H1 (cell line): ENCODE measurements around the gene SLC26A8. TPM values are rescaled to one million over a fixed set of nuclear protein-coding genes. Genes with fewer than 3 reads are reported as not detected.

Experiments
- CTCF ChIA-PET: fragments of 300-600 bp; sonication (Branson Sonifier 250); formaldehyde crosslinking; loops from one replicate; lab custom pipeline; 2021; ENCODE audit not compliant: partially characterized antibody; lab: Charles Lee
- POLR2A ChIA-PET: fragments of 300-600 bp; sonication (Branson Sonifier 250); formaldehyde crosslinking; loops from one replicate; lab custom pipeline; 2021; ENCODE audit warnings: inconsistent platforms; ENCODE audit not compliant: partially characterized antibody; lab: Charles Lee
- DNase-seq, 2 experiments: peaks; one replicate each; pipeline versions ENCODE4 v3.0.0 to v3.0.0-alpha.2; 2010 to 2022; ENCODE audit warnings: low spot score in 2 of 2, low read depth in 1 of 2, mixed read lengths in 1 of 2
- FAIRE-seq: peaks from 2 replicates; lab custom pipeline; 2011; peaks lifted over from hg19 to GRCh38; lab: Jason Lieb, UNC
- H2AFZ ChIP-seq: 2 replicates; pipeline ENCODE4 v1.8.1; 2012; ENCODE audit warnings: low read length, inconsistent platforms
- H2AK5ac ChIP-seq: 2 replicates; pipeline ENCODE4 v1.6.1; 2013; ENCODE audit warnings: low read depth, low read length
- H2BK120ac ChIP-seq: replicated peaks from 2 replicates; pipeline ENCODE3; 2013; ENCODE audit warnings: low read depth, low read length, inconsistent platforms
- H2BK12ac ChIP-seq: 2 replicates; pipeline ENCODE4 v1.6.1; 2013; ENCODE audit warnings: low read depth, low read length
- H2BK15ac ChIP-seq: 2 replicates; pipeline ENCODE4 v1.6.1; 2013; ENCODE audit warnings: low read length
- H2BK20ac ChIP-seq: 2 replicates; pipeline ENCODE4 v1.6.1; 2013; ENCODE audit warnings: low read length
- H2BK5ac ChIP-seq: 2 replicates; pipeline ENCODE4 v1.6.1; 2013; ENCODE audit warnings: low read depth, low read length
- H3K14ac ChIP-seq: 2 replicates; pipeline ENCODE4 v1.6.1; 2013; ENCODE audit warnings: inconsistent platforms; ENCODE audit not compliant: insufficient read length
- H3K18ac ChIP-seq: 2 replicates; pipeline ENCODE4 v1.6.1; 2013; ENCODE audit warnings: low read length; ENCODE audit errors: extremely low read depth
- H3K23ac ChIP-seq: 2 replicates; pipeline ENCODE4 v1.6.1; 2013; ENCODE audit warnings: inconsistent platforms; ENCODE audit not compliant: insufficient read length
- H3K23me2 ChIP-seq: 2 replicates; pipeline ENCODE4 v1.6.1; 2013; ENCODE audit warnings: low read depth, low read length
- H3K27ac ChIP-seq: 2 replicates; pipeline ENCODE4 v1.6.1; 2011; ENCODE audit warnings: low read depth, low read length, inconsistent platforms
- H3K27me3 ChIP-seq, 4 experiments: replicated peaks in 1 of 4; 1 replicate in 1 of 4; 2 replicates in 3 of 4; pipeline versions ENCODE4 v1.6.1 to v1.8.1; 2011 to 2013; ENCODE audit warnings: low read length in 3 of 4, mild to moderate bottlenecking in 3 of 4, inconsistent platforms in 2 of 4, mixed read lengths in 2 of 4, moderate library complexity in 1 of 4; ENCODE audit not compliant: control insufficient read depth in 3 of 4, insufficient read depth in 3 of 4; ENCODE audit errors: extremely low read depth in 1 of 4
- H3K36me3 ChIP-seq, 4 experiments: 2 replicates each; pipeline versions ENCODE4 v1.6.1 to v1.8.1; 2011 to 2013; ENCODE audit warnings: mild to moderate bottlenecking in 4 of 4, low read length in 3 of 4, moderate library complexity in 2 of 4, control low read depth in 1 of 4, inconsistent platforms in 1 of 4; ENCODE audit not compliant: insufficient read depth in 4 of 4, control insufficient read depth in 2 of 4
- H3K4ac ChIP-seq: replicated peaks from 2 replicates; pipeline ENCODE3; 2013; ENCODE audit warnings: low read length, low read depth, mixed read lengths, inconsistent platforms; ENCODE audit not compliant: insufficient read length
- H3K4me1 ChIP-seq, 4 experiments: replicated peaks in 1 of 4; 1 replicate in 1 of 4; 2 replicates in 3 of 4; pipeline versions ENCODE4 v1.6.1 to v1.8.1; 2011 to 2013; ENCODE audit warnings: low read length in 3 of 4, inconsistent platforms in 2 of 4, mixed read lengths in 1 of 4; ENCODE audit not compliant: insufficient read depth in 4 of 4, control insufficient read depth in 3 of 4
- H3K4me2 ChIP-seq, 2 experiments: 2 replicates each; pipeline versions ENCODE4 v1.6.1 to v1.8.1; 2011 to 2013; ENCODE audit warnings: low read depth in 2 of 2, low read length in 2 of 2, control low read depth in 1 of 2, inconsistent platforms in 1 of 2, mild to moderate bottlenecking in 1 of 2; ENCODE audit not compliant: insufficient read depth in 1 of 2
- H3K4me3 ChIP-seq, 4 experiments: fragments of 200-600, 300-600 bp in 1 of 4; sonication (generic), shearing (Covaris generic), sonication (Bioruptor Twin) in 1 of 4; 2 replicates each; pipeline versions ENCODE4 v1.5.1 to v1.8.1; 2011 to 2016; ENCODE audit warnings: low read length in 4 of 4, low read depth in 3 of 4, control low read depth in 2 of 4, inconsistent platforms in 2 of 4, mild to moderate bottlenecking in 2 of 4, mixed read lengths in 1 of 4, moderate library complexity in 1 of 4; ENCODE audit not compliant: insufficient read depth in 2 of 4; ENCODE audit errors: extremely low read depth in 1 of 4
- H3K56ac ChIP-seq: replicated peaks from 2 replicates; pipeline ENCODE3; 2013; ENCODE audit warnings: low read depth, mild to moderate bottlenecking, mixed read lengths, low read length, inconsistent platforms; ENCODE audit not compliant: insufficient read length
- H3K79me1 ChIP-seq: 2 replicates; pipeline ENCODE4 v1.6.1; 2013; ENCODE audit warnings: low read depth, low read length, control low read depth
- H3K79me2 ChIP-seq, 2 experiments: 2 replicates each; pipeline versions ENCODE4 v1.6.1 to v1.8.1; 2012 to 2013; ENCODE audit warnings: low read length in 2 of 2, mild to moderate bottlenecking in 2 of 2, inconsistent platforms in 1 of 2; ENCODE audit not compliant: insufficient read depth in 2 of 2, control insufficient read depth in 1 of 2
- H3K9ac ChIP-seq, 4 experiments: replicated peaks in 1 of 4; 1 replicate in 1 of 4; 2 replicates in 3 of 4; pipeline versions ENCODE4 v1.6.1 to v1.8.1; 2011 to 2013; ENCODE audit warnings: low read depth in 3 of 4, low read length in 3 of 4, control low read depth in 2 of 4, mild to moderate bottlenecking in 2 of 4, moderate library complexity in 2 of 4, inconsistent platforms in 1 of 4; ENCODE audit errors: extremely low read depth in 1 of 4
- H3K9me3 ChIP-seq, 2 experiments: 2 replicates each; pipeline versions ENCODE4 v1.6.1 to v1.8.1; 2012 to 2013; ENCODE audit warnings: mild to moderate bottlenecking in 2 of 2, moderate library complexity in 2 of 2, control low read depth in 1 of 2, inconsistent platforms in 1 of 2, low read depth in 1 of 2, low read length in 1 of 2, mixed read lengths in 1 of 2; ENCODE audit not compliant: insufficient read depth in 2 of 2
- H4K20me1 ChIP-seq, 2 experiments: replicated peaks in 1 of 2; 2 replicates each; pipeline versions ENCODE3 to v1.8.1; 2011 to 2013; ENCODE audit warnings: inconsistent platforms in 2 of 2, low read length in 2 of 2, mild to moderate bottlenecking in 1 of 2; ENCODE audit not compliant: insufficient read depth in 2 of 2, control insufficient read depth in 1 of 2
- H4K5ac ChIP-seq: 2 replicates; pipeline ENCODE4 v1.6.1; 2013; ENCODE audit warnings: low read length, low read depth, mixed read lengths, inconsistent platforms; ENCODE audit not compliant: insufficient read length
- H4K8ac ChIP-seq: 2 replicates; pipeline ENCODE4 v1.8.0; 2013; ENCODE audit warnings: mild to moderate bottlenecking, moderate library complexity, low read length, inconsistent platforms; ENCODE audit not compliant: insufficient read depth; ENCODE audit errors: extremely low read depth
- H4K91ac ChIP-seq: replicated peaks from 2 replicates; pipeline ENCODE3; 2013; ENCODE audit warnings: low read length, mixed read lengths, inconsistent platforms; ENCODE audit not compliant: insufficient read length
- ASH2L ChIP-seq: fragments of 200-600, 300-600 bp; sonication (generic); IDR thresholded peaks from one replicate; pipeline ENCODE4 v1.7.1; 2017; ENCODE audit warnings: low read length
- KDM4A ChIP-seq: IDR thresholded peaks from one replicate; pipeline ENCODE4 v1.7.1; 2012; ENCODE audit warnings: low read depth, mild to moderate bottlenecking, moderate library complexity, low read length, inconsistent platforms; ENCODE audit not compliant: severe bottlenecking
- SP4 ChIP-seq: IDR thresholded peaks from 2 replicates; pipeline ENCODE4 v1.6.1; 2012; ENCODE audit warnings: low read length, inconsistent platforms
- TAF1 ChIP-seq: IDR thresholded peaks from 2 replicates; pipeline ENCODE4 v1.6.1; 2011; ENCODE audit warnings: mild to moderate bottlenecking, low read depth, low read length
- WGBS, 2 experiments: shearing (Covaris generic) in 1 of 2; methylation state at CpG; one replicate each; pipeline versions ENCODE4 v1.1.6 to v1.1.7; 2013 to 2015; ENCODE audit warnings: low lambda C conversion rate in 2 of 2, mixed read lengths in 2 of 2, inconsistent platforms in 1 of 2, low coverage in 1 of 2, missing lambda C conversion rate in 1 of 2; ENCODE audit not compliant: insufficient replicate concordance in 2 of 2, insufficient coverage in 1 of 2, insufficient read length in 1 of 2; ENCODE audit errors: extremely low coverage in 1 of 2, missing lambda C conversion rate in 1 of 2; 5-methylcytosine and 5-hydroxymethylcytosine counted together
- polyA plus RNA-seq, 7 experiments: library from polyadenylated mRNA; depleted of rRNA in 3 of 7; stranded (reverse) in 5 of 7; unstranded in 2 of 7; fragments of >200 nt in 5 of 7; fragments of 200-250 nt in 2 of 7; gene quantifications; 1 replicate in 5 of 7; 2 replicates in 1 of 7; 4 replicates in 1 of 7; pipeline versions ENCODE4 v1.2.1 to v1.2.3, GENCODE V29; 2011 to 2013; ENCODE audit warnings: missing spikeins in 2 of 7, mixed read lengths in 2 of 7
- total RNA-seq: library from RNA; stranded (reverse); fragmentation: NEBNext Ultra II Directional; extraction: Animal tissue kit (Norgen Biotek cat#: 25700); gene quantifications from 2 replicates; pipeline ENCODE4 v1.2.1, GENCODE V29; 2021

Gene SLC26A8
- total and polyA plus RNA-seq, 2 of the 8 experiments (the other 6 are each of a cell fraction or from before 2014, with no cell fraction given) = 0.56 to 0.57 TPM

GRCh38 chr6:36038120-36038876 is 13.9 kb upstream of the SLC26A8 start:
- 86% methylated on average over 4 of the region's 4 CpGs; no CpG with 5 or more reads in 1 of the 2 experiments for whole genome bisulfite sequencing, 2 experiments
- TF ChIP-seq ASH2L (no peak), KDM4A (no peak), TAF1 (no peak), SP4 (no peak)
- no peak overlapping the region for H3K4me3 ChIP-seq
- H2BK15ac ChIP-seq = no peak overlapping the region
- FAIRE-seq (no peak), DNase-seq (no peak)
- H3K9me3 ChIP-seq = no peaks in the 10 kb centered on the region
- no peak overlapping the region for H3K14ac ChIP-seq
- no peak overlapping the region for H2BK120ac ChIP-seq
- ChIA-PET CTCF (interaction anchor here (1.1 to 3.1 kb wide), 3 partner anchors 11 to 57 kb away, joined by 3 to 12 read pairs (median 6); partner anchors contain the start of gene MAPK14), POLR2A (interaction anchor here (0.8 to 1.8 kb wide), 4 partner anchors 8 to 119 kb away, joined by 3 to 8 read pairs (median 6); partner anchors contain the start of gene MAPK14)
- no peak overlapping the region for H2BK12ac ChIP-seq
- H2BK5ac ChIP-seq = no peak overlapping the region
- no peak overlapping the region for H3K27ac ChIP-seq
- no peak overlapping the region for H3K4me2 ChIP-seq
- H2BK20ac ChIP-seq = no peak overlapping the region
- no peak overlapping the region for H4K5ac ChIP-seq
- H3K9ac ChIP-seq = no peak overlapping the region
- H3K79me2 ChIP-seq = peaks cover 3 to 91% of the 10 kb centered on the region in 2 experiments; a peak in 3 of 4 replicates
- H4K8ac ChIP-seq = no peak overlapping the region
- H3K18ac ChIP-seq = no peak overlapping the region
- no peaks in the 10 kb centered on the region for H3K27me3 ChIP-seq
- H4K91ac ChIP-seq = no peak overlapping the region
- peaks cover 3% of the 10 kb centered on the region; the same call in 1 of the 2 replicates for H3K79me1 ChIP-seq
- no peak overlapping the region for H3K23ac ChIP-seq
- no peak overlapping the region for H2AK5ac ChIP-seq
- peaks cover 6 to 17% of the 10 kb centered on the region in 2 experiments for H4K20me1 ChIP-seq
- no peak overlapping the region for H3K56ac ChIP-seq
- no peaks in the 10 kb centered on the region; a peak in 2 of 7 replicates for H3K4me1 ChIP-seq
- H3K36me3 ChIP-seq = no peaks in the 10 kb centered on the region
- H3K4ac ChIP-seq = no peak overlapping the region
- no peaks in the 10 kb centered on the region for H3K23me2 ChIP-seq
- no peak overlapping the region for H2AFZ ChIP-seq
